Body of pancreas (tissue), 4 donors: ENCODE measurements around the gene SAV1.

Experiments used
- CTCF ChIP-seq, 7 experiments: fragments of 450-650 bp in 4 of 7; fragments of 200-600 bp in 3 of 7; sonication (generic) in 3 of 7; IDR thresholded peaks; one replicate each; pipeline ENCODE4 v1.5.1; 2016 to 2019; ENCODE audit warnings: antibody characterized with exemption in 7 of 7
- POLR2A ChIP-seq, 3 donors: fragments of 450-650 bp; IDR thresholded peaks; one replicate each; pipeline ENCODE4 v1.6.1; 2016; ENCODE audit warnings: antibody characterized with exemption in 3 of 3, mild to moderate bottlenecking in 2 of 3

- no peak for TF ChIP-seq CTCF (IDR thresholded peaks at IDR 0.05)
- TF ChIP-seq POLR2A (IDR thresholded peaks at IDR 0.05): no peak
These were observed 20.4 kb downstream of the SAV1 start for GRCh38 chr14:50647753-50648152.
